ENCODE results near the gene CACNA1B.

Gene CACNA1B

DNA sequence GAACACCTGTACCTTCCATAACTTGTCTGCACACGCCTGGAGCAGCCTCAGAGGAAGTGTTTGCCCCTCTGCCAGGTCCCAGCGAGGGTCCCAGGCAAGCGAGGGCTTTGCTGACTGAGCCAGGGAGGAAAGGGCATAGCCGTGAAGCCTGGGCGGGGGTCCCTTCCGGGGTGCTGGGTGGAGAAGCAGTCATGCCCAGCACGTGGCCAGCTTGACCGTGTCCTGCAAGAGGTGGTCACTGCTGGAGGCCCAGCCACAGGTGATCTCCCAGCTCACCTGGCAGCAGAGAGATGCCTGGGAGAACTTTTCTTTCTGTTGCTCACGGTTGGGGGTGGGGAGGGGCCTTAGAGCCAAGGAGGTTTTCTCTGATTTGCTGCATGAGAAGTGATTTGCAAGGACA lies 195.3 kb downstream of the CACNA1B start:
- Histone ChIP-seq H2BK15ac (ENCODE audit: low read length) (no peak overlapping the region), H3K36me3 (replicated peaks in 1 of 2; ENCODE audit: control insufficient read depth in 2 of 2, insufficient read depth in 2 of 2, low read length in 2 of 2) (no peaks in the 10 kb centered on the region), H3K4me1 (ENCODE audit: control insufficient read depth in 2 of 2, insufficient read depth in 1 of 2, low read depth in 1 of 2, low read length in 2 of 2) (peaks cover 4 to 15% of the 10 kb centered on the region in 2 donors), H3K4me2 (ENCODE audit: insufficient read depth, low read length, poor library complexity, severe bottlenecking) (no peak overlapping the region), H3K27ac (replicated peaks; ENCODE audit: low read length) (no peak overlapping the region), H2AK5ac (ENCODE audit: low read depth, low read length) (peak overlapping the region; percentile 1), H3K18ac (ENCODE audit: low read length) (peak overlapping the region; percentile 74), H3K23ac (ENCODE audit: low read depth, low read length, poor library complexity) (no peak overlapping the region), H3K9me3 (replicated peaks in 1 of 2; ENCODE audit: control insufficient read depth in 2 of 2, insufficient read depth in 1 of 2, low read depth in 1 of 2, low read length in 2 of 2) (peaks cover 0 to 16% of the 10 kb centered on the region in 2 donors), H2BK5ac (ENCODE audit: low read length) (no peak overlapping the region), H3K14ac (ENCODE audit: low read length) (peak overlapping the region; percentile 10), H3K79me1 (ENCODE audit: low read depth, low read length) (no peaks in the 10 kb centered on the region), H2BK120ac (ENCODE audit: low read depth, low read length) (no peak overlapping the region), H4K91ac (ENCODE audit: low read depth, low read length, poor library complexity) (no peak overlapping the region), H2AFZ (ENCODE audit: low read length) (no peak overlapping the region), H2BK12ac (ENCODE audit: low read length) (no peak overlapping the region), H4K8ac (ENCODE audit: low read depth, low read length) (no peak overlapping the region), H3K27me3 (ENCODE audit: control insufficient read depth in 3 of 3, insufficient read depth in 3 of 3, low read depth in 1 of 3, low read length in 3 of 3) (no peaks in the 10 kb centered on the region), H3K9ac (ENCODE audit: low read depth, low read length, poor library complexity) (no peak overlapping the region), H3K4ac (ENCODE audit: low read length) (no peak overlapping the region), H3K4me3 (ENCODE audit: low read length in 2 of 2) (no peak overlapping the region)
- DNase-seq (ENCODE audit: low spot score): no peak
- no CpG with 5 or more reads among the region's 9 CpGs for WGBS, 2 donors (ENCODE audit: extremely low coverage in 2 of 2, insufficient read length in 2 of 2, insufficient replicate concordance in 1 of 2)

DNA sequence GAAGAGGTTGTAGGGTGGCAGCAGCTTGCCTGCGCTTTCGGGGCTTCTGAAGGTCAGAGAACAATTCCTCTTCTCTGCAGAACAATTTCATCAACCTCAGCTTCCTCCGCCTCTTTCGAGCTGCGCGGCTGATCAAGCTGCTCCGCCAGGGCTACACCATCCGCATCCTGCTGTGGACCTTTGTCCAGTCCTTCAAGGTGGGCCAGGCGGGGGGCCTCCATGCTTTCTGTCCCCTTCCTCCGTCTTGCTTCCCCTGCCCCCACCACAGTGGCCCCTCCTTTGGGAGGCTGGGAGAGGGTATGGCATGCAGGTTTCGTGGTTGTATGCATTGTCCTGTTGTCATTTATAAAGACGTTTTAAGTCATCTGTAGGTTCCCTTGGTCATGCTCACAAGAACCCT lies 195.8 kb downstream of the CACNA1B start:
- peaks cover 4 to 11% of the 10 kb centered on the region in 2 donors for H3K4me1 ChIP-seq (ENCODE audit: control insufficient read depth in 2 of 2, insufficient read depth in 1 of 2, low read depth in 1 of 2, low read length in 2 of 2)
- H3K4me2 ChIP-seq (ENCODE audit: insufficient read depth, low read length, poor library complexity, severe bottlenecking): no peak overlapping the region
- H3K9me3 ChIP-seq (replicated peaks in 1 of 2; ENCODE audit: control insufficient read depth in 2 of 2, insufficient read depth in 1 of 2, low read depth in 1 of 2, low read length in 2 of 2): peaks cover 0 to 19% of the 10 kb centered on the region in 2 donors
- H2BK15ac ChIP-seq (ENCODE audit: low read length): no peak overlapping the region
- no peak overlapping the region for H3K4me3 ChIP-seq (ENCODE audit: low read length in 2 of 2)
- H3K36me3 ChIP-seq (replicated peaks in 1 of 2; ENCODE audit: control insufficient read depth in 2 of 2, insufficient read depth in 2 of 2, low read length in 2 of 2): no peaks in the 10 kb centered on the region
- H3K27ac ChIP-seq (replicated peaks; ENCODE audit: low read length): no peak overlapping the region
- no peak overlapping the region for H2BK12ac ChIP-seq (ENCODE audit: low read length)
- H3K23ac ChIP-seq (ENCODE audit: low read depth, low read length, poor library complexity): no peak overlapping the region
- H3K27me3 ChIP-seq (ENCODE audit: control insufficient read depth in 3 of 3, insufficient read depth in 3 of 3, low read depth in 1 of 3, low read length in 3 of 3): no peaks in the 10 kb centered on the region
- H3K14ac ChIP-seq (ENCODE audit: low read length): no peak overlapping the region
- no peak overlapping the region for H4K8ac ChIP-seq (ENCODE audit: low read depth, low read length)
- no peak overlapping the region for H3K9ac ChIP-seq (ENCODE audit: low read depth, low read length, poor library complexity)
- no peak for DNase-seq (ENCODE audit: low spot score)
- H3K4ac ChIP-seq (ENCODE audit: low read length): no peak overlapping the region
- H3K18ac ChIP-seq (ENCODE audit: low read length): peak overlapping the region; percentile 67
- no peak overlapping the region for H2AK5ac ChIP-seq (ENCODE audit: low read depth, low read length)
- no peak overlapping the region for H4K91ac ChIP-seq (ENCODE audit: low read depth, low read length, poor library complexity)
- H3K79me1 ChIP-seq (ENCODE audit: low read depth, low read length): no peaks in the 10 kb centered on the region
- H2AFZ ChIP-seq (ENCODE audit: low read length): no peak overlapping the region
- no peak overlapping the region for H2BK120ac ChIP-seq (ENCODE audit: low read depth, low read length)
- no CpG with 5 or more reads among the region's 12 CpGs for WGBS, 2 donors (ENCODE audit: extremely low coverage in 2 of 2, insufficient read length in 2 of 2, insufficient replicate concordance in 1 of 2)
- no peak overlapping the region for H2BK5ac ChIP-seq (ENCODE audit: low read length)

DNA sequence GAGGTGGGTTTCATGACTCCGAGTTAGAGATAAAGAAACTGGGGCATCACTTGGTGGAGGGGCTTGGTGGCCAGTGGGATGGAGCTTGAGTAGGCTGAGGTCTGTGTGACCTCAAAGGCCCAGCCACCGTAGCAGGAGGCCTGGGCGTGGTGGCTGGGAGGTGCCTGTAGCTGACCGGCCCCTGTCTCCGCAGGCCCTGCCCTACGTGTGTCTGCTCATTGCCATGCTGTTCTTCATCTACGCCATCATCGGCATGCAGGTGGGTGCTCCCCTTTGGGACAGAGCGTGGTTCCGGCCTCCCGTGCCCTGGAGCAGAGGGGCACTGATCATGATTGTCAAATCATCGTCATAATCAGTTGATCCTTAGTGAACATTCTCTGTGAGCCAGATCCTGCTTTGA lies 196.2 kb downstream of the CACNA1B start:
- Histone ChIP-seq H3K14ac (ENCODE audit: low read length) (no peak overlapping the region), H2AFZ (ENCODE audit: low read length) (no peak overlapping the region), H4K8ac (ENCODE audit: low read depth, low read length) (no peak overlapping the region), H3K4me2 (ENCODE audit: insufficient read depth, low read length, poor library complexity, severe bottlenecking) (no peak overlapping the region), H2BK120ac (ENCODE audit: low read depth, low read length) (no peak overlapping the region), H2AK5ac (ENCODE audit: low read depth, low read length) (no peak overlapping the region), H2BK5ac (ENCODE audit: low read length) (no peak overlapping the region), H3K4ac (ENCODE audit: low read length) (no peak overlapping the region), H2BK15ac (ENCODE audit: low read length) (no peak overlapping the region), H4K91ac (ENCODE audit: low read depth, low read length, poor library complexity) (no peak overlapping the region), H3K4me1 (ENCODE audit: control insufficient read depth in 2 of 2, insufficient read depth in 1 of 2, low read depth in 1 of 2, low read length in 2 of 2) (peaks cover 4 to 7% of the 10 kb centered on the region in 2 donors), H3K79me1 (ENCODE audit: low read depth, low read length) (no peaks in the 10 kb centered on the region), H3K9ac (ENCODE audit: low read depth, low read length, poor library complexity) (no peak overlapping the region), H2BK12ac (ENCODE audit: low read length) (no peak overlapping the region), H3K27ac (replicated peaks; ENCODE audit: low read length) (no peak overlapping the region), H3K18ac (ENCODE audit: low read length) (peak overlapping the region; percentile 27), H3K9me3 (replicated peaks in 1 of 2; ENCODE audit: control insufficient read depth in 2 of 2, insufficient read depth in 1 of 2, low read depth in 1 of 2, low read length in 2 of 2) (peaks cover 0 to 19% of the 10 kb centered on the region in 2 donors), H3K36me3 (replicated peaks in 1 of 2; ENCODE audit: control insufficient read depth in 2 of 2, insufficient read depth in 2 of 2, low read length in 2 of 2) (no peaks in the 10 kb centered on the region), H3K27me3 (ENCODE audit: control insufficient read depth in 3 of 3, insufficient read depth in 3 of 3, low read depth in 1 of 3, low read length in 3 of 3) (no peaks in the 10 kb centered on the region), H3K4me3 (ENCODE audit: low read length in 2 of 2) (no peak overlapping the region), H3K23ac (ENCODE audit: low read depth, low read length, poor library complexity) (peak overlapping the region; percentile 50)
- WGBS, 2 donors (ENCODE audit: extremely low coverage in 2 of 2, insufficient read length in 2 of 2, insufficient replicate concordance in 1 of 2): no CpG with 5 or more reads among the region's 12 CpGs
- DNase-seq (ENCODE audit: low spot score): no peak

DNA sequence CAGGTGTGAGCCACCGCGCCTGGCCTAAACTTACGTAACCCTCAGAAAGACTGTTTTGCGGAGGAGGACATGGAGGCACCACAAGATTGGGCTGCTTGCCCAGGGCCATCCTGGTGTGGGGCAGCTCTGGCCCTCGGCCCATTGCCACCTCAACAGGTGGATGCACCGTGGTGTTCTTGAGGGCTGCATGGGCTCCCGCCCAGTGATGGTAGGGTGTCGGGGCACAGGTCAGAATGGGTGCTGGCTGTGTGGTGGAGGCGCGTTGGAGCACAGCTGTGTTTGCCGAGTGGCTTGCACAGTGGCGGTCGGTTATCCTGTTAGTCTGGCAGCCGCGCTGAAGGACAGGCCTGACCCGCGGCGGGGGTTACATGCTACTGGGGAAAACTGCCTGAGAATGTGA lies 196.9 kb downstream of the CACNA1B start:
- Histone ChIP-seq H3K23ac (ENCODE audit: low read depth, low read length, poor library complexity) (no peak overlapping the region), H3K14ac (ENCODE audit: low read length) (no peak overlapping the region), H2AK5ac (ENCODE audit: low read depth, low read length) (no peak overlapping the region), H3K9me3 (replicated peaks in 1 of 2; ENCODE audit: control insufficient read depth in 2 of 2, insufficient read depth in 1 of 2, low read depth in 1 of 2, low read length in 2 of 2) (peaks cover 0 to 21% of the 10 kb centered on the region in 2 donors), H3K18ac (ENCODE audit: low read length) (peak overlapping the region; percentile 2), H4K8ac (ENCODE audit: low read depth, low read length) (no peak overlapping the region), H2BK12ac (ENCODE audit: low read length) (no peak overlapping the region), H3K36me3 (replicated peaks in 1 of 2; ENCODE audit: control insufficient read depth in 2 of 2, insufficient read depth in 2 of 2, low read length in 2 of 2) (no peaks in the 10 kb centered on the region), H3K4me1 (ENCODE audit: control insufficient read depth in 2 of 2, insufficient read depth in 1 of 2, low read depth in 1 of 2, low read length in 2 of 2) (peaks cover under 1 to 4% of the 10 kb centered on the region in 2 donors), H3K27ac (replicated peaks; ENCODE audit: low read length) (no peak overlapping the region), H3K79me1 (ENCODE audit: low read depth, low read length) (no peaks in the 10 kb centered on the region), H3K27me3 (ENCODE audit: control insufficient read depth in 3 of 3, insufficient read depth in 3 of 3, low read depth in 1 of 3, low read length in 3 of 3) (no peaks in the 10 kb centered on the region), H2BK120ac (ENCODE audit: low read depth, low read length) (no peak overlapping the region), H2BK15ac (ENCODE audit: low read length) (no peak overlapping the region), H3K9ac (ENCODE audit: low read depth, low read length, poor library complexity) (no peak overlapping the region), H3K4me2 (ENCODE audit: insufficient read depth, low read length, poor library complexity, severe bottlenecking) (no peak overlapping the region), H2BK5ac (ENCODE audit: low read length) (no peak overlapping the region), H4K91ac (ENCODE audit: low read depth, low read length, poor library complexity) (no peak overlapping the region), H3K4me3 (ENCODE audit: low read length in 2 of 2) (no peak overlapping the region), H2AFZ (ENCODE audit: low read length) (no peak overlapping the region), H3K4ac (ENCODE audit: low read length) (no peak overlapping the region)
- DNase-seq (ENCODE audit: low spot score): no peak
- WGBS, 2 donors (ENCODE audit: extremely low coverage in 2 of 2, insufficient read length in 2 of 2, insufficient replicate concordance in 1 of 2): no CpG with 5 or more reads among the region's 18 CpGs
